COLO668 (cell line): ENCODE data around the gene LIAS.
"Not testable (repeated sequence)": the region's sequence is repeated elsewhere in the genome, so short reads cannot be mapped to it uniquely, and the experiment has no call there.

Experiments used
- DNase-seq: peaks from one replicate; lab custom pipeline; 2025; ENCODE audit not compliant: unreplicated experiment; lab: John Stamatoyannopoulos, UW

LIAS gene

DNA sequence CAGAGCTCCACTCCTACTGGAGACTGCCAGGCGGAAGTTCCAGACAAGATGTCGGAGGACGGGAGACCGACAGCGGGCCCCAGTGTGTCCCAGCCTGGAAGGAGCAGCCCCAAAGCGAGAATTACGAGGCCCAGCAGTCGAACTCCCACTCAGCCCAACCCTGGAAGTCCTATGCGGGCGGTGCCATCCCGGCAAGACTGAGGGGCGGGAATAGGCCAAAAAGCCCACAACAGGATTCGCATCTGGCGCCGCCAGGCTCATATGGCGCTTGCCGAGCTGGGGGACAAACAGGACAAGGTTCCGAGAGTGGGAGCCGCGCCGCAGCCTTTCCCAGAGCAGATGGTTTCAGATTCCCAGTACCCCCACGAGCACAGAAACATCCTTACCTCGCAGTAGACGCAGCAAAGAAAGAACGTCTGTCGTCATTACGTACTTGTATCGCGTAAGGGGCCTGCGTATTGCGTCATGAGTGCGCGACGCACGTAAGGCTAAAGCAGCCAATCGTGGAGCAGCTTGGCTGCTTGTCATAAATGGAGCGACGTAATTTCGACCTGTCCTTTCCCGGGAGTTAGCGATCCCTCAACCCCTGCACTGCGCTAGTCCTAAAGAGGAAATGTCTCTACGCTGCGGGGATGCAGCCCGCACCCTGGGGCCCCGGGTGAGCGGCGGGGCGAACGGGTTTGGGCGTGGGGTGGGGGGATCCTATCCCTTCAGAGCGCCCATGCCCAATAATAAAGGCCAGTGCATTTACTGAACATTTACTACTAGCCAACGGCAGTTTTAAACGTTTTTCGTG is at the start of gene LIAS, which contains the start of gene RPL9:
Gene LIAS (plus strand): TSS at position 552 of the 796 bp plus-strand sequence. CDS start 62 bp downstream, at position 614.
Gene RPL9 (minus strand): TSS at position 418 of the 796 bp plus-strand sequence. CDS start 483 bp downstream, outside the sequence.
- DNase-seq = peak; percentile 96

DNA sequence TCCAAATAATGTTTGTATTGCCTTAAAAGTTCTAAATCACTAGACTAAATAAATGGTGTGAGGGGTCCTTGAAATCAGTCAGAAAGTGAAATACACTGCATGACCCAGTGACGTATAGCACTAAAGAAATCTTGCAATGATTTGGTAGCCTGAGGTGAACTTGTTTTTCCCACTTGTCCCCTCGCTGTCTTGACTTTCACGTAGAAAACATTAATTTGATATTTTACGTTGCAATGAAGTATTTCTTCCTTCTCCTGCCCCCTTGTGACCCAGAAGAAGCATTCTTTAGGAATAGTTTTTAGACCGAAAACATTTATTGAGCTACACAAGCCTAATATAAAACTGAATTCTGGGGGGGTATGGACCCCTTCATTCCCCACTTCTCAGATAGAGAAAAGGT is 48.4 kb upstream of the LIAS start:
- no peak for DNase-seq

DNA sequence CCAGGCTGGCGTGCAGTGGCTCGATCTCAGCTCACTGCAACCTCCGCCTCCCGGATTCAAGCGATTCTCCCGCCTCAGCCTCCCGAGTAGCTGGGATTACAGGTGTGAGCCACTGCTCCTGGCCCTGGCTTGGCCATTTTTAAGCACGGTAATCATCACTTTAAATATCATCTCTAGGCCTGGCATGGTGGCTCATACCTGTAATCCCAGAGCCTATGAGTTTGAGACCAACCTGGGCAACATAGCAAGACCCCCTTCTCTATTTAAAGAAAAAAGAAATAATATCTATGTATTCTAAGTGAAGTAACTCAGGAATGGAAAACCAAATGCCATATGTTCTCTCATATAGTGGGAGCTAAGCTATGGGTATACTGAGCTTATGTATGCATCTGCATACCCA is 47.3 kb upstream of the LIAS start:
- not testable (repeated sequence) for DNase-seq

- DNase-seq = no peak
These were observed 43.1 kb upstream of the LIAS start for GRCh38 chr4:39415678-39416283.

DNA sequence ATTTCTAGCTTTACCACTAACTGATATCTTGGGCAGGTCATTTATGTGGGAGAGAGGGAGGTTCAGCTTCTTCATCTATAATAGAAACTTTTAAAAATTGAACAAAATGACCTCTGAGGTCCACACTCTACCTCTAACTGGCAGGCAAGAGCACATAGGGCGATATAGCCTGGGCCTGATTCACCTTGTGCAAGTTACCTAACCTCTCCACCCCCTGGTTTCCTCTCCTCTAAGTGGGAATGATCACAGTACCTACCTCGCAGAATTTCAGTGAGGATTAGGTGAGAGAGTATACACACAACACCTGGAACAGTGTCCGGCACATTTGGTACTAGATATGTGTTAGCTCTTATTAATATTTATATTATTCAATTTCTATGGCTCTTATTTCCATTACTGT is 36.6 kb upstream of the LIAS start:
- DNase-seq = no peak

DNA sequence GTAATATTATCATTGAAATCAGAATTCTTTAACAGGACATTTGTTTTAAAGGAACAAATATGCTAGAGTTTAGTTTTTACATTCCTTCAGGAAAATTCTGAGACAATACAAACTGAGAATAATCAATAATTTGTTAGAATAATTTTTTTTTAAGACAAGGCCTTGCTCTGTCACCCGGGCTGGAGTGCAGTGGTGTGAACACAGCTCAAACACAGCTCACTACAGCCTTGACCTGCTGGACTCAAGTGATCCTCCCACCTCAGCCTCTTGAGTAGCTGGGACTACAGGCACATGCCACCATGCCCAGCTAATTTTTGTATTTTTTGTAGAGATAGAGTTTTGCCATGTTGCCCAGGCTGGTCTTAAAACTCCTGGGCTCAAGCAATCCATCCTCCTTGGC is 33.6 kb upstream of the LIAS start:
- not testable (repeated sequence) for DNase-seq

- DNase-seq = no peak
These were observed 32.1 kb upstream of the LIAS start for GRCh38 chr4:39426728-39427127.

DNA sequence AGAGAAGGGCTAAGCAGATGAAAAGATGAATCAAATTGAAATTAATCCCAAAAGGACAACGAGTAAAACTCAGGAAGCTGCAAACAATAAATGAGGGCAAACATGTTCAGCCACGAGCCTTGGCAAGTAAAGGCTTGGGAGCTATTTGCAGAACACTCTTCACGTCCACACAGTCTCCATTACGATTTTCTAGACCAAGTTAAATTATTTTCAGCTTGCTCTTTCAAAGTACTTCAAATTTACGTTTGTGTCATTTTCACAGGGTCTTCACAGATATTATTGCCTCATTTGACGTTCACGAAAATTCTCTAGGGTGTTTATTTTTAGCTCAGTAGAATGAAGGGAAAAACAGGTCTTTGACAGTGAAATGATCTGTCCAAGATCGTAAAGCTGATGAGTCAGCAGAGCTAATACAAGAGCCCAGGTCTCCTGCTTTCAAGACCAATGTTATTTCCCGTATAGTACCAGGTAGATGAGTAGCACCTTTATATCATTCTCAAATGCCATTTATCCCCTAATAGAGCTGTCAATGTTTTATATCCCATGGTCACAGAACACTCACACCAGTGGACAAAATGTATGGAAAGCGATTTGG is 31.2 kb upstream of the LIAS start:
- DNase-seq = no peak

DNA sequence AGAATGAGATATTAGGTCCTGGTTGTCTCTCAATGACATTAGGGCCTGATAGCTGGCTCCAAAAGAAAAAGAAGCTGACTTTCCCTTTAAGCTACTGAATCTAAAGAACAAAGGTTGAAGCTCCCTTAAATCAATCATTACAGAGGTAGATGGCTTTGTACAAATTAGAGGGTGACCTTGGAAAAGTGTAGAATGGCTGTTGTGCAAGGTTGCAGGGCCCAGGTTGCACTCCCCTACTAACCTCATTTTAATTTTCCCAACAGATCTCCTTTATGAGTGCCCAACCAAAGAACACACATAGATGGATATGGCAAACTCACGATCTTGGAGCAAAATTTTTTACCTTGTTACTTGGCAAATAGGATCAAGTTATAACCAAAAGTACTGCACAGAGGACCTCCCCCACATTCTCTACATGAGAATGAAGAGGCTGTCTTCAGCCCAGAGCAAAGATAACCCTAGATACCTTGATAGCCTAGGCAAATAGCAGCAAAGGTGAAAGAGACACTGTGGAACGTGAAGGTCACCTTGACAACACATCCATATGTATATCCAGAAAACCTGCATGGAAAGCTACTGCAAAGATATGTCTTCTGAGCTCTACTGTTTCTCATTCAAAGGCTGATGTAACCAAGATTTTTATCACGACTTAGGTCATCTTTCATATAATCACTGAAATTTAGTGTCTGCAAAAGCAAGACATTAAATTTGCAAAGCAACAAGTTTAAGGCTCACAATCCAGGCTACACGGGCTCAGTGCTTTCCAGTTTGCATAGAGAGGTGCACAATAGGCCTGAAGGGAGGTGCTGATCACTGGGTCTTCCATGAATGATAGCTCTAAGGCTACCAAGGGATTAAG is 29.2 kb upstream of the LIAS start:
- no peak for DNase-seq

GRCh38 chr4:39433878-39434492 is 24.9 kb upstream of the LIAS start:
- DNase-seq = no peak

DNA sequence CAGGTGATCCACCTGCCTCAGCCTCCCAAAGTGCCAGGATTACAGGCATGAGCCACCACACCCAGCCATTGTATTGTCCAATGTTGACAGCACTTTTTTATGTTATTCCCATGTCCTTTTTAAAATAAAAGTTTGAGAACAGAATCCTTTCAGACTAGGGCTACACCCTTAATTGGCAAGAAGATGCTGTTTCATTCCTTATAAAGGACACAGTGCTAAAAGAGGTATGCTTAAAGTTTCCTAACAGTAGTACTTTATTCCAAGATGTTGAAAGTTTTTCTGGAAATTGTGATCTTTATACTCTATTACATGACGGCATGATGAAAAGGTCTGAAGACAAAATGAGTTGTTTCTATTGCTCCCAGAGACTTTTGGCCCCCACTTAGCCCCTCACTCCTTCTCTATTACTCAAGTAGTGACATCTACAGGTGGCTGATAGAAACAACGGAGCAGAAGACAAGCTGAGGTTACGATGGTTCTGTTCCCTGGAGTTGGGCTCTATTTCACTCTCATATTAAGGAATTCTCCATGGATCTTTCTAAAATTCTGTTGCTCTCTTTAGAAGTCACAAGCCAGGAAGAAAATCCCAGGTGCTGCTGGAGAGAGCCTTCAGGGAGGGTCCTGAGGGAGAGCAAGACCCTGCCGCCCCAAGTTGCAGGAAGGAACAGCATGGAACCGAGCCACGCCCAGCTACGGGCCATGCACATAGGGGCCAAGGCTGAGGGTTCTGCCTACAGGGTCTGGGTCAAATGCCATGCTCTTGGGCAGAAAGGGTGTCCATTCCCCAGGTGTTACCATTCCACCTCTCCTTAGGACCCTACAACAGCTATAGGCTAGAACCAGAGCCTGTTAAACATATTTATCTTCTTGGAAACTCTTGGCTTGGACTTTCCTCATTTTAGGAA is 22.9 kb upstream of the LIAS start:
- DNase-seq = no peak

GRCh38 chr4:39441593-39441992 is 17.3 kb upstream of the LIAS start:
- DNase-seq = no peak

DNA sequence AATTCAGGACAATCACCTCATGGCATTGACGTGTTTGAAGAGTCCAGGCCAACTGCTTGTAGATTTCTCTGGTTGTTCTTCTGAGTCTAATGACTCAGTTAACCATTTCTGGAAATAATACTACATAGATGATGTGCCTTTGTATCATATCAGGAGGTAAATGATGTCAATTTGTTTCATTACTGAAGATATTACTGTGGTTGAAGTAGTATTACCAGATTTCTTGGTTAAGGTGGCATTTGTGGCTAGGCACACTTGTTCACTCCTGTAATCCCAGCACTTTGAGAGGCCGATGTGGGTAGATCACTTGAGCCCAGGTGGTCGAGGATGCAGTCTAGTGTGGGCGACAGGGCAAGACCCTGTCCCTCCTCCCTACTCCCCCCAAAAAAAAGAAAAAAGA is 15.9 kb upstream of the LIAS start:
- DNase-seq = no peak

- DNase-seq = no peak
These were observed 12.4 kb upstream of the LIAS start for GRCh38 chr4:39446483-39446841.

- DNase-seq = peak; percentile 60
These were observed 11.8 kb upstream of the LIAS start for GRCh38 chr4:39446842-39447573.

GRCh38 chr4:39450618-39451017 is 8.2 kb upstream of the LIAS start:
- DNase-seq = no peak

- no peak for DNase-seq
These were observed 7.3 kb upstream of the LIAS start for GRCh38 chr4:39451423-39452023.

DNA sequence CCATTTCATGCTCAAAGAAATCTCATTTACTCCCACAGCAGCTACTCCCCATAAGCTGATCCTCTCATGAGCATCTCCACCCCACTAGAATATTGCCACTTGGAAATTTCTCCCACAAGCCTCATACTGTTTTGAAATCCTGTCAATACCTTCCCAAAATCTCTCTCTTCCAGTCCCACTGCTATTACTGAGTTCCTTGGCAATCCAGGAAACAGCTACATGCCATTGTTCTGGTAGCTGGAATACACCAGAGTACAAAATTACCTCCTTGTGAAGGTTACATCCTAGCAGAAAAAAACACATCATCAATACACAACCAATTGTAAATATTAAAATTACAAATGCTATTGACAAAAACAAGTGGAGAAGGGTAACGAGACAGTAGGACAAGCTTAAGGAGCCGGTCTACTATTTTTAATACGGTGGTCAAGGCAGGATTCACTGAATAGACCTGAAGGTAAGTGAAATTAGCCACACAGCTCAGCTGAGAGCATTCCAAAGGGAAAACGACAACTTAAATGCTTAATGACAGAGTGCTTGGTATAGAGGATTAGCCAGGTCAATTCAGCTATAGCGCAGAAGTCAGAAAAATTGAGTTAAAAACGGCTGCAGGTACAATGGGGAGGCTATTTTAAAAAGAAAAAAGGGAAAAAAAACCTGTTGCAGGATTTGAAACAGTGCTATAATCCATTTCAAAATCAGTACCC is 6.5 kb upstream of the LIAS start:
- DNase-seq = no peak
